ENCODE measurements around the gene MSANTD1. TPM values are rescaled to one million over a fixed set of nuclear protein-coding genes. Genes with fewer than 3 reads are reported as not detected.
A peak's percentile ranks its signal among the peaks of the same experiment; 100 is the strongest.

MSANTD1 gene
- total RNA-seq, 4 donors from 2014 or later = 2.0 to 4.9 (median 2.4) TPM

GRCh38 chr4:3252831-3253641 lies 4.1 kb downstream of the MSANTD1 start:
- H3K4me3 ChIP-seq (replicated peaks in 1 of 3) = no peak overlapping the region
- TF ChIP-seq POLR2A (IDR thresholded peaks at IDR 0.05) (no peak), CTCF (IDR thresholded peaks at IDR 0.05) (no peak)
- intact Hi-C loops (cut with DNase I) = no loop called here
- no peaks in the 10 kb centered on the region for H3K36me3 ChIP-seq
- DNase-seq = peak in 1 of 2 donors; percentile 1
- 86 to 91% methylated on average over 36 to 37 of the region's 38 CpGs for WGBS, 2 donors
- no peak overlapping the region for H3K27ac ChIP-seq
- peaks cover 9 to 19% of the 10 kb centered on the region in 2 donors for H3K4me1 ChIP-seq
- H3K27me3 ChIP-seq = no peaks in the 10 kb centered on the region
- H3K9me3 ChIP-seq = no peaks in the 10 kb centered on the region

DNA sequence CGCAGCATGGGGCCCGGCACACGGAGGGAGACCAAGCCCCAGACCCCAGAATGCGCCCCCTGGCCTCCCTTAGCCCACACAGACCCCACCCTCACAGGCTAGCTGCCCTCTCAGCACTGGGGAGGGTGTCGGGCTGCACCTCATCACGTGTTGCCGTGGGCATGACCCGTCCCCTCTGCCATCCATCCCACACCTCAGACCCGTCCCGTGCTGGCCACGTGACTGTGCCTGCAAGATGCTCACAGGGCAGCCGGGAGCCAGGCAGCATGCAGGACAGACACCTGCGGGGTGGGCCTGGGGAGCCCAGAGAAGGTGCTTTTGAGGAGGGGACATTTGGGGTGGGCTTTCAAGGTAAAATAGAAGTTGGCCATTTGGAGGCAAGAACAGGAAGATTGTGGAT lies 4.8 kb downstream of the MSANTD1 start:
- intact Hi-C loops (cut with DNase I) = no loop called here
- H3K27ac ChIP-seq = no peak overlapping the region
- 98 to 100% methylated on average over 6 to 11 of the region's 13 CpGs for WGBS, 2 donors
- no peak for TF ChIP-seq POLR2A (IDR thresholded peaks at IDR 0.05)
- TF ChIP-seq CTCF (IDR thresholded peaks at IDR 0.05) = no peak
- no peaks in the 10 kb centered on the region for H3K27me3 ChIP-seq
- H3K4me1 ChIP-seq = peaks cover 9 to 23% of the 10 kb centered on the region in 2 donors
- H3K36me3 ChIP-seq = no peaks in the 10 kb centered on the region
- H3K9me3 ChIP-seq = no peaks in the 10 kb centered on the region
- no peak for DNase-seq
- H3K4me3 ChIP-seq (replicated peaks in 1 of 3) = no peak overlapping the region

DNA sequence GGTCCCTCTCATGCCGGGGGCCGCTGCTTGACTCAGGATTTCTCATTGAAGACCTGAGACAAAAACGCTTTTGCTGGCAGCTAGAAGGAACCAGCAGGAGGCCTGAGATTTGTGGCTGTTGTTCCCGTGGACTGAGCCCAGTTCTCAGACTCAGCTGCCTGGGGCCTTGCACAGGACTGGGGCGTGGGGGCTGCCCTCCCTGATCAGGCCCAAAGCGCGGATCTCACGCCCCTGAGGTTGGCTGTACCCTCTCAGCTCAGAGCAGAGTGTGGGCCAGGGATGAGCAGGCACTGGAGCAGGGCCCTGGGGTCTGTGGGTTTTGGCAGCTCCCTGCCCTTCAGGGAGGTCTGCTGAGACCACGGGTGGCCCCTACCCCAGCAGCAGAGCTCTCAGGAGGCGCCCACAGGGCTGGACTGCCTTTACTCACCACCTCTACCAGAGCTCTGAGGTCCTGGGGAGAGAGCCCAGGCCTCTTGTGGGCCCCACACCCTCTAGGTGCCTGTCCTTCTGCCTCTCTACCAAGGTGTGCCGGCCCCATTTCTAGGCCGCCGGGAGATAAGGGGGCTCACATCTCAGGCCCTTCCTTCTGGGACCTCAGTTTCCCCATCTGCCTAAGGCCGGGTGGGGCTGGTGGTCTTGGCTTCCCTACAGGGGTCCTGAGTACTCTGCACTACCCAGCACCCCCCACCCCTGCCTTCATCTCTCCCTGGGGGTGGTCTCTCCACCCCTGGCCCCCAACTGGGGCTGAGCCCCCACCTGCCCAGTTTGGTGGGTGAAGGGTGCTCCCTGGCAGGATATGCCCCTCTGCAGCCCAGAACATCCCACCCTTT lies 5.6 kb downstream of the MSANTD1 start:
- intact Hi-C loops (cut with DNase I) = no loop called here
- 90 to 92% methylated on average over 5 to 13 of the region's 14 CpGs for WGBS, 2 donors
- no peaks in the 10 kb centered on the region for H3K27me3 ChIP-seq
- peaks cover 9 to 23% of the 10 kb centered on the region in 2 donors for H3K4me1 ChIP-seq
- no peaks in the 10 kb centered on the region for H3K36me3 ChIP-seq
- H3K9me3 ChIP-seq = no peaks in the 10 kb centered on the region
- DNase-seq = peak in 1 of 2 donors; percentile 0
- TF ChIP-seq CTCF (IDR thresholded peaks at IDR 0.05) (no peak), POLR2A (IDR thresholded peaks at IDR 0.05) (no peak)
- no peak overlapping the region for H3K27ac ChIP-seq
- H3K4me3 ChIP-seq (replicated peaks in 1 of 3) = no peak overlapping the region

DNA sequence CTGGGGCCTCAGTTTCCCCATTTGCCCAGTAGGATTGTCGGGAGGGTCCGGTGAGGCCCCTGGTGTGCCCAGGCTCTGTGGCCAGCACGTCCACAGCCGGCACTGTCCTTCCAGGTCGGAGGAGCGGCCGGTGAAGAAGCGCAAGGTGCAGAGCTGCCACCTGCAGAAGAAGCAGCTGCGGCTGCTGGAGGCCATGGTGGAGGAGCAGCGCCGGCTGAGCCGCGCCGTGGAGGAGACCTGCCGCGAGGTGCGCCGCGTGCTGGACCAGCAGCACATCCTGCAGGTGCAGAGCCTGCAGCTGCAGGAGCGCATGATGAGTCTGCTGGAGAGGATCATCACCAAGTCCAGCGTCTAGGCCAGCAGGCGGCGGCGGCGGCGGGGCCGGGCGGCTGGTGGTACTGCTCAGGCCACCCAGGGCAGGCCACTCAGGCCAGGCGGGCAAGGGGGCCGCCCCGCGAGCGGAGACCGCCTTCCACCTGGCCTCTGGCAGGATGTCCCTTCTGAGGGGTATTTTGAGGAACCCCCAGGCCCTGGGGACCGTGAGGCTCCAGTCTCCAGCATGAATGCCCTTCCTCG lies 6.7 kb downstream of the MSANTD1 start:
- no peak for TF ChIP-seq CTCF (IDR thresholded peaks at IDR 0.05)
- TF ChIP-seq POLR2A (IDR thresholded peaks at IDR 0.05) = no peak
- no peaks in the 10 kb centered on the region for H3K36me3 ChIP-seq
- peak in 1 of 2 donors; percentile 1 for DNase-seq
- H3K9me3 ChIP-seq = no peaks in the 10 kb centered on the region
- peaks cover 3 to 16% of the 10 kb centered on the region in 2 donors for H3K4me1 ChIP-seq
- H3K4me3 ChIP-seq (replicated peaks in 1 of 3) = no peak overlapping the region
- WGBS, 2 donors = 90 to 96% methylated on average over 13 to 23 of the region's 36 CpGs
- no peak overlapping the region for H3K27ac ChIP-seq
- intact Hi-C loops (cut with DNase I) = no loop called here
- H3K27me3 ChIP-seq = no peaks in the 10 kb centered on the region

All from thyroid gland (tissue), 4 donors.